HepG2 (cell line): ENCODE measurements around the gene NKAIN2. TPM values are rescaled to one million over a fixed set of nuclear protein-coding genes. Genes with fewer than 3 reads are reported as not detected.

Experiments
- ATAC-seq: fragments of 200-7000 bp; cut with Tn5 transposase; 3 replicates; pipeline ENCODE4 v1.9.1; 2020; ENCODE audit warnings: mild to moderate bottlenecking, moderate library complexity
- BruUV-seq: library from RNA; stranded (reverse); fragments of 400-500 nt; replicated peaks from 2 replicates; lab custom pipeline; 2021; lab: Mats Ljungman, UMichigan
- CTCF ChIA-PET: fragments of 300-600 bp; formaldehyde crosslinking; extraction: SDS; loops from one replicate; lab custom pipeline; 2021; ENCODE audit warnings: low total read pairs, inconsistent platforms, low intra/inter-chr PET ratio; lab: Yijun Ruan, JAX
- POLR2A ChIA-PET: fragments of 350-600 bp; sonication (Branson Sonifier 250); formaldehyde crosslinking; loops from one replicate; lab custom pipeline; 2020; ENCODE audit warnings: antibody characterized with exemption, inconsistent platforms; lab: Yijun Ruan, JAX
- DNase-seq: peaks from one replicate; pipeline ENCODE4 v3.0.0-alpha.2; 2015; ENCODE audit warnings: low spot score
- FAIRE-seq: peaks from 3 replicates; lab custom pipeline; 2011; peaks lifted over from hg19 to GRCh38; lab: Jason Lieb, UNC
- H2AFZ ChIP-seq: one replicate; pipeline ENCODE4 v1.6.1; 2011; ENCODE audit warnings: low read length, inconsistent platforms
- H3K27ac ChIP-seq: fragments of 300-600 bp; 3 replicates; pipeline ENCODE4 v1.8.0; 2011; ENCODE audit warnings: mixed run types, mild to moderate bottlenecking, mixed read lengths, low read length, inconsistent platforms; ENCODE audit not compliant: insufficient read depth; ENCODE audit errors: extremely low read length
- H3K27me3 ChIP-seq, 2 experiments: fragments of 200-600 bp in 1 of 2; 2 replicates in 1 of 2; 3 replicates in 1 of 2; pipeline versions ENCODE4 v1.6.0 to v1.8.0; 2011; ENCODE audit warnings: low read length in 2 of 2, mild to moderate bottlenecking in 2 of 2, moderate library complexity in 2 of 2, inconsistent platforms in 1 of 2; ENCODE audit not compliant: insufficient read depth in 2 of 2, control insufficient read depth in 1 of 2
- H3K36me3 ChIP-seq, 2 experiments: fragments of 200-600 bp in 1 of 2; replicated peaks in 1 of 2; 2 replicates in 1 of 2; 3 replicates in 1 of 2; pipeline versions ENCODE4 v1.5.1 to v1.8.0; 2011; ENCODE audit warnings: low read length in 2 of 2, inconsistent platforms in 1 of 2; ENCODE audit not compliant: insufficient read depth in 2 of 2, control insufficient read depth in 1 of 2
- H3K4me1 ChIP-seq: 2 replicates; pipeline ENCODE4 v1.5.1; 2012; ENCODE audit warnings: low read length, inconsistent platforms; ENCODE audit not compliant: insufficient read depth
- H3K4me2 ChIP-seq: 2 replicates; pipeline ENCODE4 v1.6.0; 2011; ENCODE audit warnings: low read depth, low read length, inconsistent platforms
- H3K4me3 ChIP-seq, 3 experiments: fragments of 200-600 bp in 1 of 3; sonication (generic), shearing (Covaris generic) in 1 of 3; replicated peaks in 1 of 3; 2 replicates each; pipeline ENCODE4 v1.5.1; 2011 to 2016; ENCODE audit warnings: low read length in 3 of 3, inconsistent platforms in 2 of 3, low read depth in 2 of 3, mild to moderate bottlenecking in 2 of 3, control low read depth in 1 of 3, mixed read lengths in 1 of 3; ENCODE audit not compliant: insufficient read depth in 1 of 3
- H3K79me2 ChIP-seq: one replicate; pipeline ENCODE4 v1.6.1; 2011; ENCODE audit warnings: low read length, inconsistent platforms; ENCODE audit not compliant: insufficient read depth
- H3K9ac ChIP-seq: 2 replicates; pipeline ENCODE4 v1.6.0; 2011; ENCODE audit warnings: mild to moderate bottlenecking, low read depth, low read length, inconsistent platforms; ENCODE audit not compliant: insufficient read depth
- H3K9me3 ChIP-seq: 2 replicates; pipeline ENCODE4 v1.5.1; 2012; ENCODE audit warnings: mild to moderate bottlenecking, low read length
- H4K20me1 ChIP-seq: 2 replicates; pipeline ENCODE4 v1.6.0; 2011; ENCODE audit warnings: inconsistent platforms, mild to moderate bottlenecking, low read length, moderate library complexity; ENCODE audit not compliant: insufficient read depth
- ZBTB46 ChIP-seq: sonication (generic); formaldehyde crosslinking; IDR thresholded peaks from 2 replicates; pipeline ENCODE4 v1.4.0; 2020; ENCODE audit warnings: mild to moderate bottlenecking, missing genetic modification reagents, borderline replicate concordance
- ZC3H13 ChIP-seq: sonication (generic); formaldehyde crosslinking; IDR thresholded peaks from 2 replicates; pipeline ENCODE4 v1.8.1; 2023; ENCODE audit warnings: mild to moderate bottlenecking, missing genetic modification reagents, moderate library complexity
- ZNF274 ChIP-seq: sonication (generic); formaldehyde crosslinking; IDR thresholded peaks from 2 replicates; pipeline ENCODE4 v1.5.1; 2020; ENCODE audit warnings: mild to moderate bottlenecking, missing genetic modification reagents
- ZNF574 ChIP-seq: sonication (generic); formaldehyde crosslinking; IDR thresholded peaks from 2 replicates; pipeline ENCODE4 v1.4.0; 2020; ENCODE audit warnings: missing genetic modification reagents
- ZNF614 ChIP-seq: IDR thresholded peaks from 2 replicates; pipeline ENCODE4 v1.6.1; 2018; ENCODE audit warnings: missing biosample characterization, missing genetic modification reagents, inconsistent platforms, borderline replicate concordance
- WGBS: methylation state at CpG from one replicate; pipeline ENCODE4 v1.1.6; 2017; ENCODE audit warnings: low lambda C conversion rate; 5-methylcytosine and 5-hydroxymethylcytosine counted together
- in situ Hi-C: cut with HindIII; loops from 2 replicates; pipeline ENCODE4 v1.10.0; 2017; ENCODE audit warnings: low pct_unique_long_range_greater_than_20kb; ENCODE audit not compliant: extremely low pct_ligation_motif_present
- intact Hi-C: fragments of 100-400 bp; cut with micrococcal nuclease; formaldehyde crosslinking; loops from one replicate; pipeline ENCODE4 v1.10.0; 2022; ENCODE audit not compliant: unreplicated experiment
- polyA plus RNA-seq, 8 experiments: library from polyadenylated mRNA; depleted of rRNA in 3 of 8; stranded (reverse) in 7 of 8; unstranded in 1 of 8; fragments of >200 nt; fragmentation: Illumina TruSeq in 4 of 8; extraction: Trizol in 4 of 8; gene quantifications; 2 replicates each; pipeline versions ENCODE4 v1.2.1 to v1.2.3, GENCODE V29; 2011 to 2016; ENCODE audit warnings: low read depth in 4 of 8, missing spikeins in 1 of 8, mixed read lengths in 1 of 8; ENCODE audit not compliant: insufficient read depth in 1 of 8
- total RNA-seq, 5 experiments: library from RNA; depleted of rRNA; stranded (reverse); fragments of >200 nt; fragmentation: Illumina TruSeq; extraction: Trizol; gene quantifications; 2 replicates each; pipeline ENCODE4 v1.2.3, GENCODE V29; 2016; ENCODE audit warnings: low read depth in 1 of 5
- TF ChIP-seq, protein P1 (sequence below): sonication (generic); formaldehyde crosslinking; conservative IDR thresholded peaks from 2 replicates; pipeline ENCODE4 v1.8.0; 2022; ENCODE audit warnings: missing genetic modification reagents

Gene NKAIN2
- total and polyA plus RNA-seq, 2 of the 13 experiments (the other 11 are each of a cell fraction or from before 2014, with no cell fraction given): not detected

- in situ Hi-C loops: no loop called here
- no TSS peak for BruUV-seq
- H3K9me3 ChIP-seq: no peaks in the 10 kb centered on the region
- no peaks in the 10 kb centered on the region for H3K27me3 ChIP-seq
- WGBS: 0% methylated on average over 1 of the region's 1 CpG
- no peak overlapping the region for H3K4me2 ChIP-seq
- H3K9ac ChIP-seq: no peak overlapping the region
- H4K20me1 ChIP-seq: no peaks in the 10 kb centered on the region
- no peak for ATAC-seq
- DNase-seq: no peak
- ChIA-PET CTCF (no interaction called here), POLR2A (no interaction called here)
- no peak overlapping the region for H3K27ac ChIP-seq
- no peaks in the 10 kb centered on the region for H3K36me3 ChIP-seq
- H3K4me1 ChIP-seq: no peaks in the 10 kb centered on the region
- no peak for FAIRE-seq
- no peak for TF ChIP-seq ZC3H13 (CRISPR knock-in tag)
- H2AFZ ChIP-seq: no peak overlapping the region
- no peak overlapping the region for H3K4me3 ChIP-seq
- intact Hi-C loops: no loop called here
- H3K79me2 ChIP-seq: no peaks in the 10 kb centered on the region
Measured at GRCh38 chr6:123928529-123928928, 124.9 kb downstream of the NKAIN2 start.

GRCh38 chr6:123931928-123932327 is 128.3 kb downstream of the NKAIN2 start:
- Histone ChIP-seq H3K4me1 (no peaks in the 10 kb centered on the region), H2AFZ (no peak overlapping the region), H3K9ac (no peak overlapping the region), H4K20me1 (no peaks in the 10 kb centered on the region), H3K79me2 (no peaks in the 10 kb centered on the region), H3K27me3 (no peaks in the 10 kb centered on the region), H3K9me3 (no peaks in the 10 kb centered on the region), H3K4me3 (no peak overlapping the region), H3K27ac (no peak overlapping the region), H3K36me3 (no peaks in the 10 kb centered on the region), H3K4me2 (no peak overlapping the region)
- BruUV-seq: no TSS peak
- CTCF ChIA-PET: no interaction called here
- DNase-seq: no peak
- 10% methylated on average over 3 of the region's 3 CpGs for WGBS
- intact Hi-C loops: no loop called here
- in situ Hi-C loops: no loop called here
- FAIRE-seq: no peak
- POLR2A ChIA-PET: no interaction called here
- ATAC-seq: no peak
- no peak for TF ChIP-seq ZBTB46 (CRISPR knock-in tag)
- TF ChIP-seq, protein P1, sequence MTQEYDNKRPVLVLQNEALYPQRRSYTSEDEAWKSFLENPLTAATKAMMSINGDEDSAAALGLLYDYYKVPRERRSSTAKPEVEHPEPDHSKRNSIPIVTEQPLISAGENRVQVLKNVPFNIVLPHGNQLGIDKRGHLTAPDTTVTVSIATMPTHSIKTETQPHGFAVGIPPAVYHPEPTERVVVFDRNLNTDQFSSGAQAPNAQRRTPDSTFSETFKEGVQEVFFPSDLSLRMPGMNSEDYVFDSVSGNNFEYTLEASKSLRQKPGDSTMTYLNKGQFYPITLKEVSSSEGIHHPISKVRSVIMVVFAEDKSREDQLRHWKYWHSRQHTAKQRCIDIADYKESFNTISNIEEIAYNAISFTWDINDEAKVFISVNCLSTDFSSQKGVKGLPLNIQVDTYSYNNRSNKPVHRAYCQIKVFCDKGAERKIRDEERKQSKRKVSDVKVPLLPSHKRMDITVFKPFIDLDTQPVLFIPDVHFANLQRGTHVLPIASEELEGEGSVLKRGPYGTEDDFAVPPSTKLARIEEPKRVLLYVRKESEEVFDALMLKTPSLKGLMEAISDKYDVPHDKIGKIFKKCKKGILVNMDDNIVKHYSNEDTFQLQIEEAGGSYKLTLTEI (CRISPR knock-in tag): no peak
- TF ChIP-seq ZNF614 (CRISPR knock-in tag): no peak
- no peak for TF ChIP-seq ZNF574
- no peak for TF ChIP-seq ZNF274
